A549 (cell line): Measurements from ENCODE around the gene CIDEB. TPM values are rescaled to one million over a fixed set of nuclear protein-coding genes. Genes with fewer than 3 reads are reported as not detected.

ENCODE experiments used
- ATAC-seq, 2 experiments: fragments of 200-7000 bp in 1 of 2; fragments of >200 bp in 1 of 2; cut with Nextera tagmentation in 1 of 2; cut with Tn5 transposase in 1 of 2; 3 replicates each; pipeline versions ENCODE4 v1.8.0 to v1.9.1; 2018 to 2020; ENCODE audit warnings: mild to moderate bottlenecking in 1 of 2, moderate library complexity in 1 of 2
- CTCF ChIA-PET: fragments of 300-600 bp; sonication (Branson Sonifier 250); formaldehyde crosslinking; extraction: SDS; loops from one replicate; lab custom pipeline; 2021; ENCODE audit warnings: antibody characterized with exemption, inconsistent platforms; lab: Yijun Ruan, JAX
- POLR2A ChIA-PET: fragments of 350-600 bp; formaldehyde crosslinking; extraction: SDS; loops from one replicate; lab custom pipeline; 2021; ENCODE audit warnings: antibody characterized with exemption, inconsistent platforms; lab: Yijun Ruan, JAX
- DNase-seq, 2 experiments: peaks; one replicate each; pipeline versions ENCODE4 v3.0.0 to v3.0.0-alpha.2; 2011 to 2016; ENCODE audit warnings: low read depth in 1 of 2, low spot score in 1 of 2
- FAIRE-seq: peaks from 2 replicates; lab custom pipeline; 2011; peaks lifted over from hg19 to GRCh38; lab: Jason Lieb, UNC
- H3K27ac ChIP-seq, 2 experiments: fragments of >200 bp; sonication (Bioruptor Twin); formaldehyde crosslinking; 3 replicates each; pipeline ENCODE4 v1.5.1; 2016 to 2017
- H3K4me1 ChIP-seq: fragments of >200 bp; sonication (Bioruptor Twin); formaldehyde crosslinking; 3 replicates; pipeline ENCODE4 v1.6.1; 2016
- H3K4me2 ChIP-seq: fragments of >200 bp; sonication (Bioruptor Twin); formaldehyde crosslinking; 3 replicates; pipeline ENCODE4 v1.6.1; 2016
- H3K4me3 ChIP-seq: fragments of >200 bp; sonication (Bioruptor Twin); formaldehyde crosslinking; 3 replicates; pipeline ENCODE4 v1.5.1; 2016
- H3K9me3 ChIP-seq: fragments of >200 bp; sonication (Bioruptor Twin); formaldehyde crosslinking; 3 replicates; pipeline ENCODE4 v1.6.1; 2016
- CHD4 ChIP-seq: fragments of 200-600 bp; sonication (generic); IDR thresholded peaks from 2 replicates; pipeline ENCODE4 v1.6.1; 2016; ENCODE audit warnings: antibody characterized with exemption, mild to moderate bottlenecking, borderline replicate concordance
- CTCF ChIP-seq: fragments of >200 bp; sonication (Bioruptor Twin); formaldehyde crosslinking; IDR thresholded peaks from 3 replicates; pipeline ENCODE4 v1.5.1; 2016
- E2F6 ChIP-seq: IDR thresholded peaks from 2 replicates; pipeline ENCODE4 v1.6.1; 2012; ENCODE audit warnings: low read depth, borderline replicate concordance
- EHF ChIP-seq: fragments of 250-450 bp; sonication (Bioruptor Pico); IDR thresholded peaks from 2 replicates; pipeline ENCODE4 v1.5.0; 2020; ENCODE audit warnings: mild to moderate bottlenecking
- EHMT2 ChIP-seq: fragments of 200-600 bp; sonication (generic); IDR thresholded peaks from 2 replicates; pipeline ENCODE4 v1.6.1; 2016; ENCODE audit warnings: antibody characterized with exemption, low read depth, mild to moderate bottlenecking, moderate library complexity
- EP300 ChIP-seq, 2 experiments: fragments of >200 bp; sonication (Bioruptor Twin); formaldehyde crosslinking; IDR thresholded peaks; 2 replicates in 1 of 2; 3 replicates in 1 of 2; pipeline ENCODE4 v1.6.1; 2016 to 2017
- FOSB ChIP-seq: fragments of 250-450 bp; sonication (Bioruptor Pico); IDR thresholded peaks from 2 replicates; pipeline ENCODE4 v1.5.0; 2020; ENCODE audit warnings: mild to moderate bottlenecking, moderate library complexity
- FOXS1 ChIP-seq: fragments of 250-450 bp; sonication (Bioruptor Pico); IDR thresholded peaks from 2 replicates; pipeline ENCODE4 v1.5.0; 2020; ENCODE audit warnings: mild to moderate bottlenecking, moderate library complexity
- HES2 ChIP-seq: fragments of >200 bp; sonication (Bioruptor Twin); formaldehyde crosslinking; IDR thresholded peaks from 2 replicates; pipeline ENCODE4 v1.6.1; 2016
- HMGXB4 ChIP-seq: fragments of 250-450 bp; sonication (Bioruptor Pico); IDR thresholded peaks from 2 replicates; pipeline ENCODE4 v1.5.0; 2021; ENCODE audit warnings: mild to moderate bottlenecking, moderate library complexity, borderline replicate concordance
- JUN ChIP-seq, 2 experiments: fragments of >200 bp; sonication (Bioruptor Twin); formaldehyde crosslinking; IDR thresholded peaks; 2 replicates in 1 of 2; 3 replicates in 1 of 2; pipeline ENCODE4 v1.6.1; 2016 to 2017
- MAX ChIP-seq: IDR thresholded peaks from 2 replicates; pipeline ENCODE4 v1.6.1; 2012
- MAZ ChIP-seq: fragments of 150-350 bp; IDR thresholded peaks from 2 replicates; pipeline ENCODE4 v1.6.1; 2014; ENCODE audit warnings: antibody characterized with exemption, low read depth, low read length, borderline replicate concordance
- MYC ChIP-seq: IDR thresholded peaks from 2 replicates; pipeline ENCODE4 v1.6.1; 2012; ENCODE audit warnings: mild to moderate bottlenecking, inconsistent platforms, low read length, improper control_type of control experiment, borderline replicate concordance
- NFE2L2 ChIP-seq: fragments of 150-350 bp; conservative IDR thresholded peaks from 2 replicates; pipeline ENCODE4 v1.6.1; 2014; ENCODE audit warnings: low read length
- NPAS2 ChIP-seq: fragments of 250-450 bp; sonication (Bioruptor Pico); IDR thresholded peaks from 2 replicates; pipeline ENCODE4 v1.8.0; 2022; ENCODE audit warnings: mild to moderate bottlenecking, moderate library complexity, borderline replicate concordance
- RARB ChIP-seq: fragments of 250-450 bp; sonication (Bioruptor Pico); IDR thresholded peaks from 2 replicates; pipeline ENCODE4 v1.8.0; 2021; ENCODE audit warnings: mild to moderate bottlenecking, moderate library complexity
- RCOR1 ChIP-seq: fragments of 150-350 bp; IDR thresholded peaks from 2 replicates; pipeline ENCODE4 v1.6.1; 2014; ENCODE audit warnings: antibody characterized with exemption, low read length, low read depth
- SMC3 ChIP-seq: fragments of >200 bp; sonication (Bioruptor Twin); formaldehyde crosslinking; IDR thresholded peaks from 3 replicates; pipeline ENCODE4 v1.6.1; 2018; ENCODE audit warnings: inconsistent platforms
- SREBF2 ChIP-seq: fragments of 450-650 bp; IDR thresholded peaks from 2 replicates; pipeline ENCODE4 v1.6.1; 2014; ENCODE audit warnings: mild to moderate bottlenecking, moderate library complexity
- TFCP2L1 ChIP-seq: fragments of 250-450 bp; sonication (Bioruptor Pico); IDR thresholded peaks from 2 replicates; pipeline ENCODE4 v1.5.0; 2021; ENCODE audit warnings: mild to moderate bottlenecking
- ZNF302 ChIP-seq: fragments of 250-450 bp; sonication (Bioruptor Pico); IDR thresholded peaks from 2 replicates; pipeline ENCODE4 v1.9.0; 2021; ENCODE audit warnings: inconsistent platforms, mild to moderate bottlenecking, moderate library complexity
- WGBS: methylation state at CpG from one replicate; pipeline ENCODE4 v1.1.6; 2017; ENCODE audit errors: missing lambda C conversion rate; 5-methylcytosine and 5-hydroxymethylcytosine counted together
- polyA plus RNA-seq, 4 experiments: library from polyadenylated mRNA; depleted of rRNA in 3 of 4; stranded (reverse); fragments of >200 nt; fragmentation: RNase III in 1 of 4; extraction: RNeasy Plus Mini Kit Qiagen cat#74134 plus additional on column Dnase treatment in 1 of 4; gene quantifications; 2 replicates in 3 of 4; 3 replicates in 1 of 4; pipeline ENCODE4 v1.2.3, GENCODE V29; 2011 to 2017

Gene CIDEB
- polyA plus RNA-seq, 2 of the 4 experiments (the other 2 are of a cell fraction) = 0.31 to 0.79 TPM

- ATAC-seq (no peak), FAIRE-seq (no peak), DNase-seq (no peak)
- CTCF ChIA-PET = interaction anchor here (1.8 to 46.6 kb wide), 4 partner anchors 7 to 115 kb away, joined by 7 to 1142 read pairs (median 130); partner anchors contain the start of genes CBLN3, CIDEB, DHRS1 and KHNYN
- 89% methylated on average over 10 of the region's 10 CpGs for WGBS
- Histone ChIP-seq H3K9me3 (no peaks in the 10 kb centered on the region), H3K4me3 (no peak overlapping the region), H3K4me1 (peaks cover 11% of the 10 kb centered on the region), H3K27ac (no peak overlapping the region), H3K4me2 (no peak overlapping the region)
- TF ChIP-seq JUN (IDR thresholded peaks at IDR 0.05) = peak in 1 of 2 experiments; percentile 15; a peak in 1 of 5 replicates
- no peak for TF ChIP-seq NFE2L2
- POLR2A ChIA-PET = no interaction called here
Measured at GRCh38 chr14:24315243-24315806, 7.5 kb upstream of the CIDEB start.

GRCh38 chr14:24314377-24315193 lies 6.8 kb upstream of the CIDEB start:
- Histone ChIP-seq H3K27ac (no peak overlapping the region), H3K4me2 (no peak overlapping the region), H3K4me1 (peaks cover 11% of the 10 kb centered on the region), H3K9me3 (no peaks in the 10 kb centered on the region), H3K4me3 (no peak overlapping the region)
- ATAC-seq (no peak), DNase-seq (no peak), FAIRE-seq (no peak)
- ChIA-PET POLR2A (no interaction called here), CTCF (interaction anchor here (0.5 to 46.6 kb wide), 5 partner anchors 10 to 210 kb away, joined by 3 to 1142 read pairs (median 135); partner anchors contain the start of genes CBLN3, DHRS1, KHNYN and NOP9)
- 88% methylated on average over 5 of the region's 5 CpGs for WGBS
- TF ChIP-seq SMC3 (no peak), E2F6 (no peak), MYC (no peak), MAX (no peak), HES2 (no peak), RARB (CRISPR knock-in tag) (no peak), NPAS2 (CRISPR knock-in tag) (no peak), EP300 (IDR thresholded peaks at IDR 0.05) (no peak), CTCF (no peak), SREBF2 (no peak), HMGXB4 (CRISPR knock-in tag) (no peak), FOSB (CRISPR knock-in tag) (no peak), RCOR1 (no peak), MAZ (no peak), FOXS1 (CRISPR knock-in tag) (no peak), EHF (CRISPR knock-in tag) (no peak), TFCP2L1 (no peak), ZNF302 (no peak), CHD4 (no peak), EHMT2 (no peak)
